ENCODE measurements around the gene PDRG1.

DNA sequence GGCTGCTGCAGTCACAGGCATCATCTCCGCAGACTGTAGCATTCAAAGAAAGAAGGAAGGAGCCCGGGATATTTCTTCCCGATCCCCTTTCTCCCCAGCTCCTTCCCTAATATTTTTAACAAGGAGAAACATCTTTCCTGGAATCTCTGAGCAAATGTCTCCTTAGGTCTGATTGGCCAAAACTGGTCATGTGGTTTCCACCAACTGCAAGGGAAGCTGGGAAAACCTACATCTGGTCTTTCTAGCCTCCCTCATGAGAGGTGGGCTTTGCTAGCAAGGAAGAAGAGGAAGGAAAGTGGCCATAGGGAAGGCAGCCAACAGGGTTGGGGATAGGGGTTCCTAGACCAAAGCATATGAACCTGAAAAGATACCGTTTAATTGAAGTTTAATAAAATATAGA lies 35.1 kb downstream of the PDRG1 start:
- TF ChIP-seq EZH2 (IDR thresholded peaks at IDR 0.05; ENCODE audit: borderline replicate concordance, insufficient read depth, low read depth, low read length, poor library complexity, severe bottlenecking) (no peak), CTCF (IDR thresholded peaks at IDR 0.05) (no peak)
